Omental fat pad (tissue), 4 donors: ENCODE results near the gene TSPAN5. TPM values are rescaled to one million over a fixed set of nuclear protein-coding genes. Genes with fewer than 3 reads are reported as not detected.

Experiments
- ATAC-seq: fragments of 150-250 bp; one replicate; pipeline ENCODE4 v1.9.1; 2016; ENCODE audit warnings: mild to moderate bottlenecking, moderate library complexity; ENCODE audit not compliant: low FRiP score
- DNase-seq: peaks from one replicate; pipeline ENCODE4 v3.0.0-alpha.2; 2019; ENCODE audit warnings: low spot score
- total RNA-seq, 4 donors: library from RNA; depleted of rRNA; stranded (reverse); fragments of >200 nt; gene quantifications; one replicate each; pipeline ENCODE4 v1.1.0, GENCODE V29; 2016
- TF ChIP-seq, protein P1 (sequence below), 3 donors: fragments of 450-650 bp; IDR thresholded peaks; one replicate each; pipeline ENCODE4 v1.5.1; 2016 to 2017; ENCODE audit warnings: antibody characterized with exemption in 3 of 3, mild to moderate bottlenecking in 3 of 3, moderate library complexity in 2 of 3

The TSPAN5 gene
- total RNA-seq, 4 donors from 2014 or later = 5.1 to 17.7 (median 6.9) TPM

DNA sequence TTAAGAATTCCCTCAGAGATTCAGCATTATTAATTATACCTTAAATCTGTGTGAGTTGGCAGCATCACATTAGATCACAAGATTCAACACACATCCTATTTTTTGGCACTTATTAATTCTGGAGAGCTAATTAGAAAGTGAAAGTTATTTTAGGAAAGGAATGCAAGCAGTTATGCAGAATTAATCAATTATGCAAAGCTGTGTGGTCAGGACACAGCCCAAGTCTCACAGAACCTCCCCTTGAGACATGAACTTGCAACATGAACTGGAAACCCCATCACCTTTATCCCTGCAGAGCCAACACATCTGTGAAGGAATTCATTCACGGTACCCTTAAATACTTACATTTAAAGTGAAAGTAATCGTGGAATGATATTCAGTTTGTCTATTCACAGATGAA lies 80.5 kb downstream of the TSPAN5 start:
- DNase-seq = no peak
- ATAC-seq = peak; percentile 57
- TF ChIP-seq, protein P1, sequence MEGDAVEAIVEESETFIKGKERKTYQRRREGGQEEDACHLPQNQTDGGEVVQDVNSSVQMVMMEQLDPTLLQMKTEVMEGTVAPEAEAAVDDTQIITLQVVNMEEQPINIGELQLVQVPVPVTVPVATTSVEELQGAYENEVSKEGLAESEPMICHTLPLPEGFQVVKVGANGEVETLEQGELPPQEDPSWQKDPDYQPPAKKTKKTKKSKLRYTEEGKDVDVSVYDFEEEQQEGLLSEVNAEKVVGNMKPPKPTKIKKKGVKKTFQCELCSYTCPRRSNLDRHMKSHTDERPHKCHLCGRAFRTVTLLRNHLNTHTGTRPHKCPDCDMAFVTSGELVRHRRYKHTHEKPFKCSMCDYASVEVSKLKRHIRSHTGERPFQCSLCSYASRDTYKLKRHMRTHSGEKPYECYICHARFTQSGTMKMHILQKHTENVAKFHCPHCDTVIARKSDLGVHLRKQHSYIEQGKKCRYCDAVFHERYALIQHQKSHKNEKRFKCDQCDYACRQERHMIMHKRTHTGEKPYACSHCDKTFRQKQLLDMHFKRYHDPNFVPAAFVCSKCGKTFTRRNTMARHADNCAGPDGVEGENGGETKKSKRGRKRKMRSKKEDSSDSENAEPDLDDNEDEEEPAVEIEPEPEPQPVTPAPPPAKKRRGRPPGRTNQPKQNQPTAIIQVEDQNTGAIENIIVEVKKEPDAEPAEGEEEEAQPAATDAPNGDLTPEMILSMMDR (IDR thresholded peaks at IDR 0.05) = no peak

- DNase-seq (no peak), ATAC-seq (no peak)
- TF ChIP-seq, protein P1 (IDR thresholded peaks at IDR 0.05) = no peak
Measured at GRCh38 chr4:98574816-98575215, 83.6 kb downstream of the TSPAN5 start.

DNA sequence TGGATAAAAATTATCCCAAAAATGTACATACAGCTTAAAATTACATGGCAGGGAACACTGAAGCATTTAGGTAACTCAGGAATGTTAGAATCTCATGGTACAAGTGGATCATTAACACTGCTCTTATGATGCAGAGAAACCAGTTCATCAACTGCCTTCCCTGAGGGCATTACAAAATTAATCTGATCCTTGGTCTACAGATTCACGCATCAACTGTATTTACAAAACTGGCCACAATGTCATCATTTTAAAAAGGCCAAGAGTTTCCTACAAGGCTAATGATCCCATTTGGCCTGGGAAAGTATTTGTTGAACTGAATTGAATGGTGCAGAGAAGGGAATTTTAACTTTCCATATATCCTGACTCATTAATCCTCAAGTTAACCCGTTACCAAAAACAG lies 84.6 kb downstream of the TSPAN5 start:
- TF ChIP-seq, protein P1 (IDR thresholded peaks at IDR 0.05) = no peak
- DNase-seq (no peak), ATAC-seq (no peak)

GRCh38 chr4:98572697-98573096 lies 85.7 kb downstream of the TSPAN5 start:
- DNase-seq = no peak

DNA sequence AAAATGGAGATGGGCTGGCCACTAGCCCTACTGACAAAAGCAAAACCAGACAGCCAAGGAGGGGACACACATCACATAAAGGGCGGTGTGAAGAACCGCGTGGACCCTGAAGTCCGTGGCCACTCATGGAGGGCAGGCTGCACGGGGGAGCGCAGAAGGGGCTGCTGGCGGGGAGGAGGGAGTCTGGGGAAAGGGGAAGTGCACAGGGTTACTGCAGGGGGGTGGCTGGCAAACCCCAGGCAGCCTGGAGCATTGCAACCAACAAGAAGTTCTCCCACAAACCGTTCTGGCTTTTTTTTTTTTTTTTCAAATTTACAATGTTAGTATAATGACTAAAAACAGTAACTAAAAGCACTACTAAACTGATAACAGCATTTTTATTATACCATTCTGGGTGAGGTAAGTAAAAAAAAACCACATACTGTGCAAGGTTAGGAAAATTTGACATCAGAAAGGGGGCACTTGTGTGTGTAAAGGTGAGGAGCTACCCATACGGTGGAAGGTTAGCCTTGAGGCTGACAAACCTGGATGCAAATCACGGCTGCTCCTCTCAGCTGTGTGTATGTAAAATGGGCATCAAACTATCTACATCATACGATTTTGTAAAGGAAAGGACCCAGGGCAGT lies 87.1 kb downstream of the TSPAN5 start:
- TF ChIP-seq, protein P1 (IDR thresholded peaks at IDR 0.05) = no peak
- no peak for DNase-seq
- ATAC-seq = no peak

More at GRCh38 chr4:98572697-98573096, 85.7 kb downstream of the TSPAN5 start:
- TF ChIP-seq, protein P1 (IDR thresholded peaks at IDR 0.05) = no peak
- ATAC-seq = no peak

DNA sequence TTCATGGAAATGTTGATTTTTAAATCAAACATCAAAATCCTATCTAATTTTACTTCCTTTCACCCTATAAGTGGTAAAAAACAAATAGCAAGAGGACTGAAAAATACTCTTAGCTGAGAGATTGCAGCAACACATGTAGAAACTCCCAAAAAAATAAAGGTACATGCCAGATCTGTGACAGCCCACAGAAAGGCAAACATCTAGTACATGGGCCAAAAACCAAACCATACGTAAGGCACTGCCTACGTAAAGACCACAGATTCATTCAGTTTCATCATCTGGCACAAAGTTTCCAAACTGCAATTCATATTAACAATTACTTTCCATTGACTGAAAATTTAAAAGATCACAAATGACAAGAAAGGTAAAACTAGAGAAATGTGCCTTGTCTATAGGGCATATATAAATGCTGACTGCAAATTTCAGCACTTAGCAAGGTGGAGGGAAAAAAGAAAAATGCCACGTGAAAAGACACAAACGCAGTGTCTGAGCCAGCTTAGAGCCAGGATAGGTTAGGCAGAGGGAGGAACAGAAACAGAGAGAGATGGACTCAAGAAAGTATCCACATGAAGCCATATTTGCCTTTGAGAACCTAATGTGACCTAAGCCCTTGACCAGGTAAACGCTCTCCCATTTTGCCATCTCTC lies 88.1 kb downstream of the TSPAN5 start:
- TF ChIP-seq, protein P1 (IDR thresholded peaks at IDR 0.05) = no peak
- ATAC-seq (no peak), DNase-seq (no peak)
